ENCODE measurements around the gene CLEC4F.
A peak's percentile ranks its signal among the peaks of the same experiment; 100 is the strongest.

CLEC4F gene, protein sequence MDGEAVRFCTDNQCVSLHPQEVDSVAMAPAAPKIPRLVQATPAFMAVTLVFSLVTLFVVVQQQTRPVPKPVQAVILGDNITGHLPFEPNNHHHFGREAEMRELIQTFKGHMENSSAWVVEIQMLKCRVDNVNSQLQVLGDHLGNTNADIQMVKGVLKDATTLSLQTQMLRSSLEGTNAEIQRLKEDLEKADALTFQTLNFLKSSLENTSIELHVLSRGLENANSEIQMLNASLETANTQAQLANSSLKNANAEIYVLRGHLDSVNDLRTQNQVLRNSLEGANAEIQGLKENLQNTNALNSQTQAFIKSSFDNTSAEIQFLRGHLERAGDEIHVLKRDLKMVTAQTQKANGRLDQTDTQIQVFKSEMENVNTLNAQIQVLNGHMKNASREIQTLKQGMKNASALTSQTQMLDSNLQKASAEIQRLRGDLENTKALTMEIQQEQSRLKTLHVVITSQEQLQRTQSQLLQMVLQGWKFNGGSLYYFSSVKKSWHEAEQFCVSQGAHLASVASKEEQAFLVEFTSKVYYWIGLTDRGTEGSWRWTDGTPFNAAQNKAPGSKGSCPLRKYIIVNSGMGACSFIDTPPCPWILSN

DNA sequence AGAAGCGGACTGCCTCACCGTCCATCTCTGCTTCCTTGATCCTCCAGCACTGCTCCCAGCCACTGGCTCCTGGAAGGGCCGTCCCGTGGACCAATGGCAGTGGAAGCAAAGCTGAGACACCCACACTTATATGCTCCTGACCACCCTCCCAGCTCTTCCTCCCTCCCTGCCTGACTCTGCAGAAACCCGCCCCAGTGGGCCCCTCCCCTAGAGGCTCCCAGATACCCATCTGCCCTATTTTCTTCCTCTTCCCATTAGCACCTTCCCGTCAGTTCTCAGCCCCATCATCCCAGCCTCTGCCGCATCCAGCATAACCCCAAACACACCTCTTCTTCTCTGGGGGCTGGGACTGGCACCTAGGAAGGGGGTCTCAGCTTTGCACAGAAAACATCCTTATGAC lies at the start of gene CLEC4F:
CLEC4F (minus strand) TSS at position 101 of the 400 bp plus-strand sequence; CDS start at position 25, 76 bp downstream.
- H3K4me3 ChIP-seq (ENCODE audit: low read depth, low read length) = no peak within 1 kb of the TSS
- TF ChIP-seq, protein P1, sequence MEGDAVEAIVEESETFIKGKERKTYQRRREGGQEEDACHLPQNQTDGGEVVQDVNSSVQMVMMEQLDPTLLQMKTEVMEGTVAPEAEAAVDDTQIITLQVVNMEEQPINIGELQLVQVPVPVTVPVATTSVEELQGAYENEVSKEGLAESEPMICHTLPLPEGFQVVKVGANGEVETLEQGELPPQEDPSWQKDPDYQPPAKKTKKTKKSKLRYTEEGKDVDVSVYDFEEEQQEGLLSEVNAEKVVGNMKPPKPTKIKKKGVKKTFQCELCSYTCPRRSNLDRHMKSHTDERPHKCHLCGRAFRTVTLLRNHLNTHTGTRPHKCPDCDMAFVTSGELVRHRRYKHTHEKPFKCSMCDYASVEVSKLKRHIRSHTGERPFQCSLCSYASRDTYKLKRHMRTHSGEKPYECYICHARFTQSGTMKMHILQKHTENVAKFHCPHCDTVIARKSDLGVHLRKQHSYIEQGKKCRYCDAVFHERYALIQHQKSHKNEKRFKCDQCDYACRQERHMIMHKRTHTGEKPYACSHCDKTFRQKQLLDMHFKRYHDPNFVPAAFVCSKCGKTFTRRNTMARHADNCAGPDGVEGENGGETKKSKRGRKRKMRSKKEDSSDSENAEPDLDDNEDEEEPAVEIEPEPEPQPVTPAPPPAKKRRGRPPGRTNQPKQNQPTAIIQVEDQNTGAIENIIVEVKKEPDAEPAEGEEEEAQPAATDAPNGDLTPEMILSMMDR (conservative IDR thresholded peaks at IDR 0.05; ENCODE audit: low read depth, low read length) = no peak
- no peak for DNase-seq (ENCODE audit: low read depth)

DNA sequence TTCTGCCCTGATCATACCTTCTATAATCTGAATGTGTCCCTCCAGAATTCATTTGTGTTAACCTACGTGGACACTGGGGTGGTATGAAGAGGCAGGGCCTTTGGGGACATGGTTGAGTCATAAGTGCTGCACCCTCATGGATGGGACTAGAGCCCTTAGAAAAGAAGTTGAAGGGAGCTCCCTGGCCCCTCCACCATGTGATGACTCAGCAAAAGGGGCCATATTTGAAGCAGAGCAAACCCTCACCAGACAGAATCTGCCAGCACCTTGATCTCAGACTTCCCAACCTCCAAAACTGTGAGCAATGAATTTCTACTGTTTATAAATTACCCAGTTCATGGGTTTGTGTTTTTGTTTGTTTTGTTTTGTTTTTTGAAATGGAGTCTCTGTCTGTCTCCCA lies 48.6 kb upstream of the CLEC4F start:
- H3K4me3 ChIP-seq (ENCODE audit: low read depth, low read length) = no peak overlapping the region
- TF ChIP-seq, protein P1 (conservative IDR thresholded peaks at IDR 0.05; ENCODE audit: low read depth, low read length) = no peak
- DNase-seq (ENCODE audit: low read depth) = no peak

DNA sequence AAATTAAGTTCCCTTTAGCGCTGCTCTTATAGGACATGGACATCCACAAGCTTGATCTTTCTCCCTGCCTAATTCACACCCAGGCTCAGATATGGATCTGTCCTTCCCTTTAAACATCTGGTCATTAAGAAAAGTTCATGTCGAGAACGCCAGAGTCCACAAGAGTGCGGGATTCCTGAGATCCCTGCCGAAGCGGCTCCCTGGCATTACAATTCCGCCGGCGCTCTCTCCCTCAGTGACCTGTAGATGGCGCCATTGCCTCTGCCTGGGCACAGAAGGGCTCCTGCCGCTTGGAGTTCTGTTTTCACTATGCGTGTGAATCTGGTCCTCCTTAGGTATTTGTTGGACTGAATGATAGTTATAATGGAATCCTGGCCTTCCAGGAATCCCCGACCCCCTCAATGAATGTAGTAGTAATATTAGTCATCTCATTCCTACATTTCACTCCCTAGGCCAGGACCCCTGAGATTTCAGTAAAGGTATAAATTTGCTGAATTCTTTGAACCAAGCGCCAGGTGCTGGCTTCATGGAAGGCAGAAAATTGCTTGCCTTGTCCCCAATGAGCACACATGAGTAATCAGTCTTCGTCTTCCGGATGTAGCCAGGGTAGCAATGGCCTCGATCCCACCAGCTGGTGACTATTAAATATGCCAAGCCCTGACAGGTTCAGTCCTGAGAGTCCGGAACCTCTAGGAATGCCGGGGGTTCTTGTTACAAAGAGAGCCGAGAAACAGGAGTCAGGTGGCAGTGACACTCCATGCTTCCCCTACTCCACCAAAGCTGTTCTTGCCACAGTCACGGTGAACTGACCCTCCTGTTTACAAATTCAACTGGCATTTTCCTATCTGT lies 41.6 kb upstream of the CLEC4F start:
- TF ChIP-seq, protein P1 (conservative IDR thresholded peaks at IDR 0.05; ENCODE audit: low read depth, low read length) = peak; percentile 98
- peak; percentile 82 for DNase-seq (ENCODE audit: low read depth)

DNA sequence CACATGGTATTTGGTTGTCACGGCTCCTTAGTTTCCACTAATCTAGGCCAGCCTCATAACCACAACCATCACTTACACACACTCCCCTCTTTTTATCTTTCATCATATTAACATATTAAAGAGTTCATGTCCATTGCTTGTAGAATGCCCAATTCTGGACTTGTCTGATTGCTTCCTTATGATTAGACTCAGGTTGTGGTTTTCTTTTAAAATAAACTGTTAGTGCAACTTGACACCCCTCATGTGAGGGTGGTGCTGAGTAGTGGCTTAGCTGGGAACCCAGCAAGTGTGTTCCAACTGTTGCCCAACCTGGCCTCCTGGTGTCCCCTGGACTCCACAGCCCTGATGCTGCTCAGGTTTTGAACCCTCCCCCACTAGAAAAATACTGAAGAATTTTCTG lies 35.3 kb upstream of the CLEC4F start:
- DNase-seq (ENCODE audit: low read depth) = peak; percentile 29
- no peak overlapping the region for H3K4me3 ChIP-seq (ENCODE audit: low read depth, low read length)

More for the DNA sequence above, 41.6 kb upstream of the CLEC4F start:
- H3K4me3 ChIP-seq (ENCODE audit: low read depth, low read length) = no peak overlapping the region

DNA sequence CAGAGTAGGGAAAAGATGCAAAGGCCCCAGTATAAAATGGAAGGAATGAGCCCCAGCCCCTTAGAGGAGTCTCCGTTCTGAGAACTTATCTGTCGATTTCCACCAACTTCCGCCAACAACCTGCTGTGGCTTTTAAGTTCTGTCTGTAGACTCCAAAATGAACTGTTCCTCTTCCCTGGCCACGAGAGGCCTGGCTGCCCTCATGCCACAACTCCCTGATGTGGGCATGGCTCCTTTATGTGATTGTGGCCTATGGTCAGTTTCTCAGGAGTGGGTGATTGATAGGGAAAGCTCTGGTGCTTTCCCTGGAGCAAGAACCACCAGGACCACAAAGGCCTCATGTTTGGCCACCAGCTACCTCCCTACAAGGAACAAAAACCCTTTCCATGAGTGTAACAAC lies 34.0 kb upstream of the CLEC4F start:
- no peak for DNase-seq (ENCODE audit: low read depth)
- TF ChIP-seq, protein P1 (conservative IDR thresholded peaks at IDR 0.05; ENCODE audit: low read depth, low read length) = no peak
- H3K4me3 ChIP-seq (ENCODE audit: low read depth, low read length) = no peak overlapping the region

More for the DNA sequence above, 35.3 kb upstream of the CLEC4F start:
- TF ChIP-seq, protein P1 (conservative IDR thresholded peaks at IDR 0.05; ENCODE audit: low read depth, low read length) = no peak

DNA sequence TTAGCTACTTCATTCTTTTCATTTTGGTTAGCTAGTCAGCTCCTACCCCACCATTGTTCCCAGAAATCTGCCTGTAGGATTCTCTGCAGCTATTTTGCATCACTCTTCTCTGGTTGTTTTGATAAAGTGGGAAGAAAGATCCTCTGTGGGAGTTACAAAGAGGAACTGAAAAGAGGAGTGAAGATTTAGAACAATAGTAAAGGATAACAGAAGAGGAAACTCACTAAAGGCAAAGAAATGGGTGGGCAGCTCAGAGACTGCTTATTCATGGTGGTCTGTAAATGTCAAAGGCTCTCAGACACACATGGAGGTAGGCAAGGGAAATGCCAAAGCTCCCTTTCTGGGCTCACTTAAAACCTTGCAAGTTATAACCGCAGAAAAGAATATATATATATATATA lies 32.4 kb upstream of the CLEC4F start:
- TF ChIP-seq, protein P1 (conservative IDR thresholded peaks at IDR 0.05; ENCODE audit: low read depth, low read length) = no peak
- DNase-seq (ENCODE audit: low read depth) = no peak
- no peak overlapping the region for H3K4me3 ChIP-seq (ENCODE audit: low read depth, low read length)

Data from choroid plexus epithelial cell (primary cell).